Neural cell (in vitro differentiated cells): Measurements from ENCODE around the gene TTC19. TPM values are rescaled to one million over a fixed set of nuclear protein-coding genes. Genes with fewer than 3 reads are reported as not detected.

ENCODE experiments used
- H2AFZ ChIP-seq: fragments of 200-600, 300-800 bp; sonication (generic), shearing (Covaris generic); 2 replicates; pipeline ENCODE4 v1.6.0; 2014; ENCODE audit warnings: low read depth, mild to moderate bottlenecking, antibody characterized with exemption, low read length, moderate library complexity
- H3F3A ChIP-seq: fragments of 200-600 bp; shearing (Covaris generic); 2 replicates; pipeline ENCODE4 v1.6.1; 2016; ENCODE audit warnings: mild to moderate bottlenecking, moderate library complexity, mixed read lengths, antibody characterized with exemption, low read length; ENCODE audit not compliant: insufficient read depth, poor library complexity, severe bottlenecking
- H3K27ac ChIP-seq: fragments of 200-600, 300-800 bp; sonication (generic), shearing (Covaris generic); 2 replicates; pipeline ENCODE4 v1.5.1; 2014; ENCODE audit warnings: mild to moderate bottlenecking, low read length, moderate library complexity
- H3K27me3 ChIP-seq: fragments of 300-800, 200-600 bp; sonication (generic), shearing (Covaris generic); 2 replicates; pipeline ENCODE4 v1.6.0; 2014; ENCODE audit warnings: mild to moderate bottlenecking, low read depth, low read length, moderate library complexity; ENCODE audit not compliant: insufficient read depth
- H3K36me3 ChIP-seq: fragments of 300-800, 200-600 bp; sonication (generic), shearing (Covaris generic); 2 replicates; pipeline ENCODE4 v1.5.1; 2014; ENCODE audit warnings: mild to moderate bottlenecking, antibody characterized with exemption, low read length, moderate library complexity; ENCODE audit not compliant: insufficient read depth
- H3K4me2 ChIP-seq: fragments of 300-800, 200-600 bp; sonication (generic), shearing (Covaris generic); 2 replicates; pipeline ENCODE4 v1.6.0; 2014; ENCODE audit warnings: mild to moderate bottlenecking, low read length
- H3K4me3 ChIP-seq: fragments of 300-800, 200-600 bp; sonication (generic), shearing (Covaris generic); 2 replicates; pipeline ENCODE4 v1.5.1; 2014; ENCODE audit warnings: mild to moderate bottlenecking, low read length, moderate library complexity
- H3K79me2 ChIP-seq: fragments of 200-600 bp; shearing (Covaris generic); replicated peaks from 2 replicates; pipeline ENCODE4 v1.6.0; 2014; ENCODE audit warnings: mild to moderate bottlenecking, low read length, moderate library complexity; ENCODE audit not compliant: insufficient read depth
- H3K9ac ChIP-seq: fragments of 300-800, 200-600 bp; sonication (generic), shearing (Covaris generic); 2 replicates; pipeline ENCODE4 v1.6.1; 2016; ENCODE audit warnings: mild to moderate bottlenecking, low read length, mixed read lengths
- H3K9me2 ChIP-seq: fragments of 200-600 bp; shearing (Covaris generic); 2 replicates; pipeline ENCODE4 v1.6.1; 2016; ENCODE audit warnings: mild to moderate bottlenecking, low read length, mixed read lengths; ENCODE audit not compliant: insufficient read depth
- H3K9me3 ChIP-seq: fragments of 200-600, 300-800 bp; sonication (generic), shearing (Covaris generic); 2 replicates; pipeline ENCODE4 v1.6.1; 2016; ENCODE audit warnings: mild to moderate bottlenecking, mixed run types, low read length, moderate library complexity, mixed read lengths
- H4K20me1 ChIP-seq: fragments of 200-600 bp; shearing (Covaris generic); 2 replicates; pipeline ENCODE4 v1.6.1; 2016; ENCODE audit warnings: mild to moderate bottlenecking, mixed run types; ENCODE audit not compliant: insufficient read depth
- CTCF ChIP-seq: fragments of 450-650 bp; IDR thresholded peaks from 2 replicates; pipeline ENCODE4 v1.5.1; 2014; ENCODE audit warnings: antibody characterized with exemption, mild to moderate bottlenecking, moderate library complexity; ENCODE audit not compliant: poor library complexity, severe bottlenecking
- EP300 ChIP-seq: fragments of 450-650 bp; conservative IDR thresholded peaks from 2 replicates; pipeline ENCODE4 v1.6.1; 2014; ENCODE audit warnings: antibody characterized with exemption, mild to moderate bottlenecking, moderate library complexity; ENCODE audit not compliant: poor library complexity, severe bottlenecking
- EZH2 ChIP-seq: fragments of 200-600, 300-800 bp; shearing (Covaris generic), sonication (generic); IDR thresholded peaks from 2 replicates; pipeline ENCODE4 v1.6.1; 2014; ENCODE audit warnings: antibody characterized with exemption, low read length, borderline replicate concordance, mild to moderate bottlenecking; ENCODE audit not compliant: insufficient read depth, poor library complexity, severe bottlenecking
- MXI1 ChIP-seq: fragments of 450-650 bp; conservative IDR thresholded peaks from 2 replicates; pipeline ENCODE4 v1.6.1; 2014; ENCODE audit warnings: antibody characterized with exemption, mild to moderate bottlenecking; ENCODE audit not compliant: poor library complexity, severe bottlenecking
- POLR2AphosphoS5 ChIP-seq: IDR thresholded peaks from 2 replicates; pipeline ENCODE4 v1.6.1; 2012
- RAD21 ChIP-seq: fragments of 450-650 bp; conservative IDR thresholded peaks from 2 replicates; pipeline ENCODE4 v1.6.1; 2014; ENCODE audit warnings: antibody characterized with exemption, mild to moderate bottlenecking, moderate library complexity
- SMC3 ChIP-seq: fragments of 450-650 bp; conservative IDR thresholded peaks from 2 replicates; pipeline ENCODE4 v1.6.1; 2014; ENCODE audit warnings: antibody characterized with exemption, mild to moderate bottlenecking, moderate library complexity; ENCODE audit not compliant: poor library complexity
- TAF1 ChIP-seq: IDR thresholded peaks from 2 replicates; pipeline ENCODE4 v1.6.1; 2012; ENCODE audit warnings: low read depth
- polyA plus RNA-seq: library from polyadenylated mRNA; depleted of rRNA; stranded (reverse); fragments of >200 nt; gene quantifications from 2 replicates; pipeline ENCODE4 v1.2.3, GENCODE V29; 2014
- TF ChIP-seq, protein P1 (sequence below): IDR thresholded peaks from 2 replicates; pipeline ENCODE4 v1.6.1; 2012; ENCODE audit warnings: borderline replicate concordance

TTC19 gene
- polyA plus RNA-seq, 1 donor from 2014 or later: 97.8 TPM

- peaks cover 13% of the 10 kb centered on the region for H3K36me3 ChIP-seq
- no peak for TF ChIP-seq EZH2
- TF ChIP-seq TAF1: no peak
- TF ChIP-seq POLR2AphosphoS5: no peak
- TF ChIP-seq EP300: no peak
- TF ChIP-seq, protein P1, sequence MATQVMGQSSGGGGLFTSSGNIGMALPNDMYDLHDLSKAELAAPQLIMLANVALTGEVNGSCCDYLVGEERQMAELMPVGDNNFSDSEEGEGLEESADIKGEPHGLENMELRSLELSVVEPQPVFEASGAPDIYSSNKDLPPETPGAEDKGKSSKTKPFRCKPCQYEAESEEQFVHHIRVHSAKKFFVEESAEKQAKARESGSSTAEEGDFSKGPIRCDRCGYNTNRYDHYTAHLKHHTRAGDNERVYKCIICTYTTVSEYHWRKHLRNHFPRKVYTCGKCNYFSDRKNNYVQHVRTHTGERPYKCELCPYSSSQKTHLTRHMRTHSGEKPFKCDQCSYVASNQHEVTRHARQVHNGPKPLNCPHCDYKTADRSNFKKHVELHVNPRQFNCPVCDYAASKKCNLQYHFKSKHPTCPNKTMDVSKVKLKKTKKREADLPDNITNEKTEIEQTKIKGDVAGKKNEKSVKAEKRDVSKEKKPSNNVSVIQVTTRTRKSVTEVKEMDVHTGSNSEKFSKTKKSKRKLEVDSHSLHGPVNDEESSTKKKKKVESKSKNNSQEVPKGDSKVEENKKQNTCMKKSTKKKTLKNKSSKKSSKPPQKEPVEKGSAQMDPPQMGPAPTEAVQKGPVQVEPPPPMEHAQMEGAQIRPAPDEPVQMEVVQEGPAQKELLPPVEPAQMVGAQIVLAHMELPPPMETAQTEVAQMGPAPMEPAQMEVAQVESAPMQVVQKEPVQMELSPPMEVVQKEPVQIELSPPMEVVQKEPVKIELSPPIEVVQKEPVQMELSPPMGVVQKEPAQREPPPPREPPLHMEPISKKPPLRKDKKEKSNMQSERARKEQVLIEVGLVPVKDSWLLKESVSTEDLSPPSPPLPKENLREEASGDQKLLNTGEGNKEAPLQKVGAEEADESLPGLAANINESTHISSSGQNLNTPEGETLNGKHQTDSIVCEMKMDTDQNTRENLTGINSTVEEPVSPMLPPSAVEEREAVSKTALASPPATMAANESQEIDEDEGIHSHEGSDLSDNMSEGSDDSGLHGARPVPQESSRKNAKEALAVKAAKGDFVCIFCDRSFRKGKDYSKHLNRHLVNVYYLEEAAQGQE: no peak
- TF ChIP-seq SMC3: no peak
- no peak for TF ChIP-seq MXI1
- no peak for TF ChIP-seq CTCF
These were observed 7.8 kb downstream of the TTC19 start for GRCh38 chr17:16007439-16007838.

DNA sequence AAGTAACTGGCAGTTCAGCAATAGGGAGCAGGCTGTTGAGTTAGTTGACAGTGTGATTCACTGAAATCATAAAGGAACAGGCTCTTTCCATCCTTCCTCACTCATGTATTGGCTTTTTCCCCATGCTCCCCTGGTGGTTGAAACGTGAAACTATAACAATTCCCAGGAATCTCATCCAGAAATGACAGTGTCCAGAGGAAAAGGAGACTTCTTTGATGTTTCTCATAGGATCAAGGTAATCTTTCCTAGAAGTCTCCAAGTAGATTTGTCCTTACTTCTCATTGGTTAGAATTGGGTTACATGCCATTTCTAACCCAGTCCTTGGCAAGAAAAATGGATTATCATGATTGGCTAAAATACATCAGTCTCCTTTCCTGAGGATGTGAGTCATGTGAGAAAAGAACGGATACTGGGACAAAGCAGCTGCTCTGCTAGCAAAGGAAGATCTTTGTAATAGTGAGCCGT is 14.4 kb downstream of the TTC19 start:
- H3K9me3 ChIP-seq: no peaks in the 10 kb centered on the region
- H3K79me2 ChIP-seq: no peaks in the 10 kb centered on the region
- no peak for TF ChIP-seq RAD21
- peak; percentile 51 for TF ChIP-seq CTCF
- no peak for TF ChIP-seq EP300
- no peak for TF ChIP-seq TAF1
- no peak overlapping the region for H3K4me3 ChIP-seq
- no peaks in the 10 kb centered on the region for H3K27me3 ChIP-seq
- no peaks in the 10 kb centered on the region for H3K9me2 ChIP-seq
- no peaks in the 10 kb centered on the region for H3K36me3 ChIP-seq
- H3F3A ChIP-seq: no peaks in the 10 kb centered on the region
- H3K4me2 ChIP-seq: no peak overlapping the region
- H3K27ac ChIP-seq: no peak overlapping the region
- H4K20me1 ChIP-seq: no peaks in the 10 kb centered on the region
- no peak overlapping the region for H3K9ac ChIP-seq
- no peak overlapping the region for H2AFZ ChIP-seq

More at GRCh38 chr17:16007439-16007838, 7.8 kb downstream of the TTC19 start:
- no peaks in the 10 kb centered on the region for H3K9me3 ChIP-seq
- H3K4me3 ChIP-seq: no peak overlapping the region
- no peaks in the 10 kb centered on the region for H3K27me3 ChIP-seq
- H3K9ac ChIP-seq: no peak overlapping the region
- H3F3A ChIP-seq: no peaks in the 10 kb centered on the region
- no peak overlapping the region for H2AFZ ChIP-seq
- no peaks in the 10 kb centered on the region for H3K79me2 ChIP-seq
- H3K9me2 ChIP-seq: no peaks in the 10 kb centered on the region
- no peak overlapping the region for H3K27ac ChIP-seq
- no peak overlapping the region for H3K4me2 ChIP-seq
- H4K20me1 ChIP-seq: no peaks in the 10 kb centered on the region
